H9 (cell line): Measurements from ENCODE around the gene PHF21A. TPM values are rescaled to one million over a fixed set of nuclear protein-coding genes. Genes with fewer than 3 reads are reported as not detected.

Experiments
- DNase-seq: peaks from one replicate; pipeline ENCODE4 v3.0.0-alpha.2; 2017
- H2AFZ ChIP-seq: one replicate; pipeline ENCODE4 v1.6.1; 2013; ENCODE audit warnings: mild to moderate bottlenecking, low read length, control low read depth, moderate library complexity
- H2AK5ac ChIP-seq: 2 replicates; pipeline ENCODE4 v1.6.1; 2013; ENCODE audit warnings: low read length, control low read depth, mixed read lengths; ENCODE audit not compliant: insufficient read length
- H2BK120ac ChIP-seq: one replicate; pipeline ENCODE4 v1.6.1; 2013; ENCODE audit warnings: low read depth, mild to moderate bottlenecking, low read length, control low read depth, inconsistent platforms; ENCODE audit not compliant: poor library complexity, severe bottlenecking
- H2BK12ac ChIP-seq: 2 replicates; pipeline ENCODE4 v1.6.1; 2013; ENCODE audit warnings: low read length, control low read depth, mixed read lengths, low read depth; ENCODE audit not compliant: insufficient read length
- H2BK15ac ChIP-seq: 2 replicates; pipeline ENCODE4 v1.6.1; 2013; ENCODE audit warnings: low read depth, low read length, control low read depth
- H2BK20ac ChIP-seq: one replicate; pipeline ENCODE4 v1.6.1; 2013; ENCODE audit warnings: low read depth, mild to moderate bottlenecking, low read length, control low read depth, inconsistent platforms; ENCODE audit not compliant: poor library complexity, severe bottlenecking
- H2BK5ac ChIP-seq: 2 replicates; pipeline ENCODE4 v1.6.1; 2013; ENCODE audit warnings: low read length, control low read depth, mixed read lengths; ENCODE audit not compliant: insufficient read length
- H3K14ac ChIP-seq: 2 replicates; pipeline ENCODE4 v1.6.1; 2013; ENCODE audit warnings: low read length, control low read depth; ENCODE audit not compliant: insufficient read depth
- H3K18ac ChIP-seq: 2 replicates; pipeline ENCODE4 v1.6.1; 2013; ENCODE audit warnings: low read depth, mild to moderate bottlenecking, mixed read lengths, low read length, control low read depth; ENCODE audit not compliant: insufficient read length
- H3K23ac ChIP-seq: 2 replicates; pipeline ENCODE4 v1.6.1; 2013; ENCODE audit warnings: low read length, control low read depth, mixed read lengths, low read depth; ENCODE audit not compliant: insufficient read length
- H3K23me2 ChIP-seq: 2 replicates; pipeline ENCODE4 v1.6.1; 2013; ENCODE audit warnings: low read depth, mild to moderate bottlenecking, mixed read lengths, low read length, control low read depth; ENCODE audit not compliant: insufficient read length, poor library complexity, severe bottlenecking
- H3K27ac ChIP-seq: 2 replicates; pipeline ENCODE4 v1.5.1; 2013; ENCODE audit warnings: low read length, control low read depth, mixed read lengths, low read depth; ENCODE audit not compliant: insufficient read length
- H3K27me3 ChIP-seq: 2 replicates; pipeline ENCODE4 v1.6.1; 2013; ENCODE audit warnings: low read length, control low read depth, inconsistent platforms; ENCODE audit not compliant: insufficient read depth
- H3K4ac ChIP-seq: 2 replicates; pipeline ENCODE4 v1.6.1; 2013; ENCODE audit warnings: low read depth, mild to moderate bottlenecking, control low read depth, inconsistent platforms, low read length, moderate library complexity
- H3K4me1 ChIP-seq: 2 replicates; pipeline ENCODE4 v1.6.1; 2013; ENCODE audit warnings: low read length, control low read depth, inconsistent platforms; ENCODE audit not compliant: insufficient read depth
- H3K4me2 ChIP-seq: 2 replicates; pipeline ENCODE4 v1.6.1; 2013; ENCODE audit warnings: low read length, control low read depth, mixed read lengths; ENCODE audit not compliant: insufficient read length, insufficient read depth
- H3K56ac ChIP-seq: 2 replicates; pipeline ENCODE4 v1.6.1; 2013; ENCODE audit warnings: low read depth, mild to moderate bottlenecking, mixed read lengths, low read length, control low read depth; ENCODE audit not compliant: insufficient read length
- H3K79me1 ChIP-seq: 2 replicates; pipeline ENCODE4 v1.6.1; 2013; ENCODE audit warnings: low read depth, mild to moderate bottlenecking, moderate library complexity, low read length, control low read depth, inconsistent platforms; ENCODE audit not compliant: insufficient read depth, poor library complexity, severe bottlenecking
- H3K79me2 ChIP-seq: 2 replicates; pipeline ENCODE4 v1.6.1; 2013; ENCODE audit warnings: low read length, control low read depth, inconsistent platforms; ENCODE audit not compliant: insufficient read depth
- H3K9ac ChIP-seq: 2 replicates; pipeline ENCODE4 v1.6.1; 2013; ENCODE audit warnings: low read length, control low read depth, mixed read lengths; ENCODE audit not compliant: insufficient read length; ENCODE audit errors: extremely low read depth
- H3K9me3 ChIP-seq: one replicate; pipeline ENCODE4 v1.6.1; 2013; ENCODE audit warnings: low read depth, low read length, inconsistent platforms; ENCODE audit not compliant: control insufficient read depth
- H3T11ph ChIP-seq: one replicate; pipeline ENCODE4 v1.6.1; 2013; ENCODE audit warnings: mild to moderate bottlenecking, low read length, control low read depth, inconsistent platforms
- H4K20me1 ChIP-seq: one replicate; pipeline ENCODE4 v1.6.1; 2013; ENCODE audit not compliant: control insufficient read depth, insufficient read length, insufficient read depth
- H4K5ac ChIP-seq: 2 replicates; pipeline ENCODE4 v1.6.1; 2013; ENCODE audit warnings: low read depth, mild to moderate bottlenecking, mixed read lengths, low read length, control low read depth; ENCODE audit not compliant: insufficient read length
- H4K8ac ChIP-seq: replicated peaks from 2 replicates; pipeline ENCODE4 v1.6.1; 2013; ENCODE audit warnings: low read length, control low read depth, mixed read lengths, low read depth; ENCODE audit not compliant: insufficient read length
- H4K91ac ChIP-seq: 2 replicates; pipeline ENCODE4 v1.6.1; 2013; ENCODE audit warnings: low read depth, mild to moderate bottlenecking, moderate library complexity, mixed read lengths, low read length, control low read depth; ENCODE audit not compliant: insufficient read length
- H3K27ac Mint-ChIP-seq, 3 experiments: 2 replicates in 2 of 3; 3 replicates in 1 of 3; pipeline ENCODE4 v1.8.0; 2020 to 2021; ENCODE audit warnings: mixed read lengths in 3 of 3, mild to moderate bottlenecking in 1 of 3, moderate library complexity in 1 of 3
- H3K27me3 Mint-ChIP-seq: 2 replicates; pipeline ENCODE4 v1.8.0; 2021; ENCODE audit warnings: low read depth, mild to moderate bottlenecking, moderate library complexity, mixed read lengths
- H3K36me3 Mint-ChIP-seq, 3 experiments: 2 replicates in 2 of 3; 3 replicates in 1 of 3; pipeline ENCODE4 v1.8.0; 2020 to 2021; ENCODE audit warnings: low read depth in 3 of 3, mixed read lengths in 3 of 3; ENCODE audit not compliant: insufficient read depth in 1 of 3
- H3K4me1 Mint-ChIP-seq, 2 experiments: 2 replicates each; pipeline ENCODE4 v1.8.0; 2020; ENCODE audit warnings: mixed read lengths in 2 of 2
- H3K4me3 Mint-ChIP-seq, 2 experiments: 2 replicates in 1 of 2; 3 replicates in 1 of 2; pipeline ENCODE4 v1.8.0; 2020 to 2021; ENCODE audit warnings: mild to moderate bottlenecking in 2 of 2, mixed read lengths in 2 of 2, moderate library complexity in 1 of 2
- H3K9me3 Mint-ChIP-seq, 2 experiments: 2 replicates in 1 of 2; 3 replicates in 1 of 2; pipeline ENCODE4 v1.8.0; 2020; ENCODE audit warnings: mild to moderate bottlenecking in 2 of 2, mixed read lengths in 2 of 2, moderate library complexity in 1 of 2
- CTCF ChIP-seq: fragments of 200-600 bp; sonication (generic); conservative IDR thresholded peaks from 3 replicates; pipeline ENCODE4 v1.8.0; 2021; ENCODE audit warnings: antibody characterized with exemption, mild to moderate bottlenecking
- WGBS: extraction: QIAGEN DNeasy Blood & Tissue Kit; methylation state at CpG from one replicate; pipeline ENCODE4 v1.1.7; 2013; ENCODE audit warnings: missing lambda C conversion rate, low lambda C conversion rate, mixed read lengths; ENCODE audit not compliant: insufficient read length; ENCODE audit errors: extremely low coverage; 5-methylcytosine and 5-hydroxymethylcytosine counted together
- total RNA-seq: library from RNA; stranded (reverse); gene quantifications from 2 replicates; pipeline ENCODE4 v1.2.1, GENCODE V29; 2021

Gene PHF21A
- total RNA-seq, 1 experiment from 2014 or later: 33.8 TPM

GRCh38 chr11:45926001-45926401 lies 195.3 kb downstream of the PHF21A start:
- H2BK5ac ChIP-seq: no peak overlapping the region
- H3K4me2 ChIP-seq: no peak overlapping the region
- WGBS: no CpG with 5 or more reads among the region's 12 CpGs
- H3K4me1 ChIP-seq: no peaks in the 10 kb centered on the region
- no peak overlapping the region for H3K27ac ChIP-seq
- no peak overlapping the region for H2BK12ac ChIP-seq
- Mint-ChIP-seq H3K4me3 (no peak overlapping the region), H3K27me3 (peaks cover 2% of the 10 kb centered on the region; the same call in 1 of the 2 replicates), H3K9me3 (no peaks in the 10 kb centered on the region; a peak in 1 of 5 replicates), H3K36me3 (peaks cover 22 to 56% (median 52%) of the 10 kb centered on the region in 3 experiments), H3K4me1 (peaks cover 16 to 20% of the 10 kb centered on the region in 2 experiments), H3K27ac (no peak overlapping the region)
- peak; percentile 24 for DNase-seq
- no peaks in the 10 kb centered on the region; the same call in 1 of the 2 replicates for H3K27me3 ChIP-seq
- no peak overlapping the region for H4K5ac ChIP-seq
- H4K91ac ChIP-seq: no peak overlapping the region
- no peak overlapping the region; the same call in 1 of the 2 replicates for H3K14ac ChIP-seq
- H2BK120ac ChIP-seq: no peak overlapping the region
- H3K23me2 ChIP-seq: peaks cover 5% of the 10 kb centered on the region
- H3K4ac ChIP-seq: no peak overlapping the region
- TF ChIP-seq CTCF: no peak
- no peaks in the 10 kb centered on the region for H4K20me1 ChIP-seq
- H3K9me3 ChIP-seq: no peaks in the 10 kb centered on the region
- H3K9ac ChIP-seq: no peak overlapping the region
- no peak overlapping the region for H3K56ac ChIP-seq
- no peak overlapping the region for H4K8ac ChIP-seq
- no peak overlapping the region for H3K18ac ChIP-seq
- H2AFZ ChIP-seq: no peak overlapping the region
- no peaks in the 10 kb centered on the region; the same call in 1 of the 2 replicates for H3K79me2 ChIP-seq
- H3K79me1 ChIP-seq: no peaks in the 10 kb centered on the region
- no peak overlapping the region for H2AK5ac ChIP-seq
- no peak overlapping the region for H2BK20ac ChIP-seq
- H3K23ac ChIP-seq: no peak overlapping the region
- no peak overlapping the region for H2BK15ac ChIP-seq
- H3T11ph ChIP-seq: no peak overlapping the region
